PFSK-1 (cell line): ENCODE results near the gene LCP2.

Source experiments
- FOXP2 ChIP-seq: optimal IDR thresholded peaks from 2 replicates; pipeline ENCODE3; 2011; ENCODE audit warnings: borderline replicate concordance, control low read depth, inconsistent platforms; ENCODE audit not compliant: insufficient read depth; ENCODE audit errors: extremely low read length, extremely low read depth
- POLR2AphosphoS5 ChIP-seq: IDR thresholded peaks from 2 replicates; pipeline ENCODE4 v1.6.1; 2012; ENCODE audit warnings: low read depth, mild to moderate bottlenecking, control low read depth, low read length, moderate library complexity
- SIN3A ChIP-seq: IDR thresholded peaks from 2 replicates; pipeline ENCODE4 v1.6.1; 2012; ENCODE audit warnings: mild to moderate bottlenecking, low read length, moderate library complexity, borderline replicate concordance; ENCODE audit not compliant: insufficient read depth
- TAF1 ChIP-seq: IDR thresholded peaks from 2 replicates; pipeline ENCODE4 v1.6.1; 2012; ENCODE audit warnings: low read length, control low read depth, borderline replicate concordance; ENCODE audit not compliant: insufficient read depth
- TF ChIP-seq, protein P1 (sequence below), 2 experiments: IDR thresholded peaks; 2 replicates each; pipeline versions ENCODE4 v1.6.1 to v1.8.0; 2011 to 2012; ENCODE audit warnings: low read depth in 2 of 2, low read length in 2 of 2, control low read depth in 1 of 2, inconsistent platforms in 1 of 2, mild to moderate bottlenecking in 1 of 2, moderate library complexity in 1 of 2; ENCODE audit not compliant: insufficient read depth in 1 of 2

LCP2 gene

DNA sequence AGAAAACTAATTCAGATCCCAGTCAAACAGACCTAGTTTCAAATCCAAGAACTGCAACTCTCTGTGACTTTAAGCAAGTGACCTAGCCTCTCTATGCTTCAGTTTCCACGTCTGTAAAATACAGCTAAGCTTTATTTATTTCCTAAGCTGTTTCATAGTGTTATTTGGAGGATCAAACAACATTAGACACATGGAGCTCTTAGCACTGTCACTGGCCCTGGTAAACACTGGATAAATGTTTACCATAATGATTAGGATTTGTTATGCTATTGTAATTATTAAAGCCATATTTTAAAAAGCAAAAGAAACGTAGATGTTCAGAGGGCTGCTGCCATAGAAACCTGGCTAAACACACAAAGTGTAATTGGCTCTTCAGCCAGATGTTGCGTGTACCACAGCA lies 91.4 kb downstream of the LCP2 start:
- TF ChIP-seq, protein P1, sequence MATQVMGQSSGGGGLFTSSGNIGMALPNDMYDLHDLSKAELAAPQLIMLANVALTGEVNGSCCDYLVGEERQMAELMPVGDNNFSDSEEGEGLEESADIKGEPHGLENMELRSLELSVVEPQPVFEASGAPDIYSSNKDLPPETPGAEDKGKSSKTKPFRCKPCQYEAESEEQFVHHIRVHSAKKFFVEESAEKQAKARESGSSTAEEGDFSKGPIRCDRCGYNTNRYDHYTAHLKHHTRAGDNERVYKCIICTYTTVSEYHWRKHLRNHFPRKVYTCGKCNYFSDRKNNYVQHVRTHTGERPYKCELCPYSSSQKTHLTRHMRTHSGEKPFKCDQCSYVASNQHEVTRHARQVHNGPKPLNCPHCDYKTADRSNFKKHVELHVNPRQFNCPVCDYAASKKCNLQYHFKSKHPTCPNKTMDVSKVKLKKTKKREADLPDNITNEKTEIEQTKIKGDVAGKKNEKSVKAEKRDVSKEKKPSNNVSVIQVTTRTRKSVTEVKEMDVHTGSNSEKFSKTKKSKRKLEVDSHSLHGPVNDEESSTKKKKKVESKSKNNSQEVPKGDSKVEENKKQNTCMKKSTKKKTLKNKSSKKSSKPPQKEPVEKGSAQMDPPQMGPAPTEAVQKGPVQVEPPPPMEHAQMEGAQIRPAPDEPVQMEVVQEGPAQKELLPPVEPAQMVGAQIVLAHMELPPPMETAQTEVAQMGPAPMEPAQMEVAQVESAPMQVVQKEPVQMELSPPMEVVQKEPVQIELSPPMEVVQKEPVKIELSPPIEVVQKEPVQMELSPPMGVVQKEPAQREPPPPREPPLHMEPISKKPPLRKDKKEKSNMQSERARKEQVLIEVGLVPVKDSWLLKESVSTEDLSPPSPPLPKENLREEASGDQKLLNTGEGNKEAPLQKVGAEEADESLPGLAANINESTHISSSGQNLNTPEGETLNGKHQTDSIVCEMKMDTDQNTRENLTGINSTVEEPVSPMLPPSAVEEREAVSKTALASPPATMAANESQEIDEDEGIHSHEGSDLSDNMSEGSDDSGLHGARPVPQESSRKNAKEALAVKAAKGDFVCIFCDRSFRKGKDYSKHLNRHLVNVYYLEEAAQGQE (IDR thresholded peaks at IDR 0.05; ENCODE audit: insufficient read depth in 1 of 2, low read depth in 2 of 2, low read length in 2 of 2): no peak
- no peak for TF ChIP-seq FOXP2

DNA sequence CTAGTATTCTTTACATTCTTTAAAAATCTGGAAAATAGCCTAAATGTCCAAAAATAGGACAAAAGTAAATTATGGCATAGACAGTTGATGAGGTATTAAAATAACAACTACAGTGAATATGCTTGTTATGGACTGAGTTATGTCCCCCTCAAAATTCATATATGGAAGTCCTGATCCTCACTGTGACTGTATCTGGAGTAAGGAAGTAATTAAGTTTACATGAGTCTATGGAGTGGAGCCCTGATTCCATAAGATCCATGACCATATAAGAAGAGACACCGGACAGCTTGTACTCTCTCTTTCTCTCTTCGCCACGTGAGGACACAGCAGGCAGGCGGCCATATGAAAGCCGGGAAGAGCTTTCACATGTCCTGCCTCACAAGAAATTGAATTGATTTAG lies 93.4 kb downstream of the LCP2 start:
- TF ChIP-seq FOXP2 (no peak), POLR2AphosphoS5 (no peak), TAF1 (no peak), SIN3A (no peak)
- TF ChIP-seq, protein P1 (IDR thresholded peaks at IDR 0.05; ENCODE audit: insufficient read depth in 1 of 2, low read depth in 2 of 2, low read length in 2 of 2): no peak

DNA sequence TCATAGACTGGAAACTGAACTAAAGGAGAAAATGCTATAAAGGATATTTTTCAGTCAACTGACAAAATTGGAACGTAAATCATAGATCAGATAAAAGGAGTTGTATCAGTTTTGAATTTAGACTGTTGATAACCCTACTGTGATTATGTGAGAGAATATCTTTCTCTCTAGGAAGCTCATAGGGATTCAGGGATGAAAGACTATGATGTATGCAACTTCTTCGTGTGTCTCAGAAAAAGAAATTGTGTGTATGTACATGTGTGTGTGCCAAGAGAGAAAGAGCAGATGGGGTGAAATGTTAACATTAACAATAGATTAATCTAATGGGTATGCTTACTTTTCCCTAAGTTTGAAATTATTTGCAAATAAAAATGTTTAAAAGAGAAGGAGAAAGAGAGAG lies 95.5 kb downstream of the LCP2 start:
- TF ChIP-seq SIN3A (no peak), FOXP2 (no peak), POLR2AphosphoS5 (no peak), TAF1 (no peak)
- TF ChIP-seq, protein P1 (IDR thresholded peaks at IDR 0.05; ENCODE audit: insufficient read depth in 1 of 2, low read depth in 2 of 2, low read length in 2 of 2): no peak

DNA sequence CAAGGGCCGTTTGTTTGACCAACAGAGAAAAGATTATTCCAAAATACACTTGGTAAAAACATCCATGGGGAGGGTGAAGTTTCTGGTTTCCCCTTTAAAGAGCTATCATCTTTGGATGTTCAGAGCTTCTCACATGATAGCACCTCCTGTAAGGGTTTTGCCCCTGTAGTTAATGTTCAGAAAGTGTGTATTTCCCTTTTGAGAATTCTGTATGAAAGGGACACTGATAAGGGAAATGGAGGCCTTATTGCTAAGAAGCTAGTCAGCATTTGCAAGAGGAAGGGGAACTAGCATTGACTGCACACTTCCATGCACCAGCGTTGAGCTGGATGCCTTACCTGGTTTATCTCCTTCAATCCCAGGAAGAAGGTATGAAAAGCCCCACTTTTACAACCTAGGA lies 96.3 kb downstream of the LCP2 start:
- TF ChIP-seq TAF1 (no peak), FOXP2 (no peak)
- TF ChIP-seq, protein P1 (IDR thresholded peaks at IDR 0.05; ENCODE audit: insufficient read depth in 1 of 2, low read depth in 2 of 2, low read length in 2 of 2): no peak

DNA sequence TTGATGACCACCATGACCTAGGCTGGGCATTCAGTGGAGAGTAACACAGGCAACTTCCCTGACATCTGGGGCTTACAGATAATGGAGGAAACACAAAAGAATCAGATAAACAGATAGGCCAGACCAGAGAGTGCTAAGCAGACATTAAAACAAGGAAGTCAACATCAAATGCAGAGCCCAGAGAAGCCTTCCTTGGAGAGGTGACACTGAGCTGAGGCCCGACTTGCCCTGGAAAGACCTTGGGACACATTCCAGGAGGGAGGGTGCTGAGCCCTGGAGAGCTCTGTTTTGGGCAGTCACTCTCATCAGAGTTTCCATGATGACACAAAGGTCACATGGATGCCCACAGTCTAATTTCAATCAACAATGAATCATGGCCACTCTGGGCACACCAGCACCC lies 96.7 kb downstream of the LCP2 start:
- TF ChIP-seq FOXP2: no peak
- TF ChIP-seq, protein P1 (IDR thresholded peaks at IDR 0.05; ENCODE audit: insufficient read depth in 1 of 2, low read depth in 2 of 2, low read length in 2 of 2): no peak
- no peak for TF ChIP-seq TAF1
- no peak for TF ChIP-seq SIN3A
- no peak for TF ChIP-seq POLR2AphosphoS5
